Stimulated activated CD8-positive, alpha-beta memory T cell treated with anti-CD3 and anti-CD28 coated beads, Interleukin-7, amount 100 ng/mL, for 24 hours (primary cell): Measurements from ENCODE around the gene FKRP.
"Not testable (repeated sequence)": the region's sequence is repeated elsewhere in the genome, so short reads cannot be mapped to it uniquely, and the experiment has no call there.

Source experiments
- DNase-seq: peaks from one replicate; pipeline ENCODE4 v3.0.0-alpha.2; 2020; ENCODE audit warnings: low read depth

Gene FKRP

DNA sequence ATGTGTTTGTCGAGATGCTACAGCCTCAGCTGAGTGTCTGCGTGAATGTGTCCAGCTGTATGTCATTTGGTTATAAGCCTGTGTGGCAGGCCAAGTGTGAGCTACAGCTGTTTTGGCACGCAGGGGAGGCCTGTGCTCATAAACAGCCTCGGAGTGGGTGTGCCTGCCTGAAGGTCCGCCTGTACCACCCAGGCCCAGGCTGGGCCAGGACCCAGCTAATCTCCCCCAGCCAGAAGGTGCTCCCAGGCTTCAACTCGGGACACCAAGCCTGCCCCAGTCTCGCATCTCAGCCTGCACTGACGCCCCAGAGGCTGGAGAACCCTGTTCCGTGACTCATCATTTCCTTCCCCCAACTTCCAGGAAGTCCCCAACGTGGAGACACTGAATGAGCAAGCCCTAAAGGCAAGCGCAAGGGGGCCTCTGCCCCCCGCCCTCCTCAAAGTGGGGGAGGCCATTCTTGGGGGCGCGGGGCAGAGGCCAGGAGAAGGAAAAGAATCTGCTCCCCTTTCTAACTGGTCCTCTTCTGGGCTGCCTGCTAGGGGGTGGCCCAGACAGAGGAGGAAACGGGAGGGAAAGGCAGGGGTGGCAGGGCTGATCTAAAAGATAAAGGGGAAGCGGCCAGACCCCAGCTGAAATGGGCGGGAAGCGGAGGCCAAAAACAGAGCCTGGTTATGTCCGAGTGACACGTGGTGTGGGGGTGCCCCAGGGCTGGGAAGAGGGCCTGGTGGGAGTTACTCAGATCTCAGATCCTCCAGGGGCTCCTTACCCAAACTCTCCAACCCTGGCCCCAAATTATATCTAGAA, 40.6 kb downstream of the FKRP start:
- DNase-seq: peak; percentile 72

DNA sequence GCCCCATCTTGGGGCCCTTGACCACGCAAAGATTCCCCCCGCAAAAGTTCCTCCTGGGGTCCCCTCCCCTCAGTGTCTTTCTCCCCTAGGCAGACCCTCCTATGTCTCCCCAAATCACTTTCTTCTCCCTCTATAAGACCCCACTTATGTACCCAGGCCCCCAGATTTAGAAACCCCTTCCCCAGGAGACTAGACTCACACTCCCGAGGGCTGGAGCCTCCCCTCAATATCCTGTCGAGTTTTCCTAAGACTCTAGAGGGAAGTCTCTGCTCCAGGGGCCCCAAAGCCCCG, 41.1 kb downstream of the FKRP start:
- DNase-seq: no peak

DNA sequence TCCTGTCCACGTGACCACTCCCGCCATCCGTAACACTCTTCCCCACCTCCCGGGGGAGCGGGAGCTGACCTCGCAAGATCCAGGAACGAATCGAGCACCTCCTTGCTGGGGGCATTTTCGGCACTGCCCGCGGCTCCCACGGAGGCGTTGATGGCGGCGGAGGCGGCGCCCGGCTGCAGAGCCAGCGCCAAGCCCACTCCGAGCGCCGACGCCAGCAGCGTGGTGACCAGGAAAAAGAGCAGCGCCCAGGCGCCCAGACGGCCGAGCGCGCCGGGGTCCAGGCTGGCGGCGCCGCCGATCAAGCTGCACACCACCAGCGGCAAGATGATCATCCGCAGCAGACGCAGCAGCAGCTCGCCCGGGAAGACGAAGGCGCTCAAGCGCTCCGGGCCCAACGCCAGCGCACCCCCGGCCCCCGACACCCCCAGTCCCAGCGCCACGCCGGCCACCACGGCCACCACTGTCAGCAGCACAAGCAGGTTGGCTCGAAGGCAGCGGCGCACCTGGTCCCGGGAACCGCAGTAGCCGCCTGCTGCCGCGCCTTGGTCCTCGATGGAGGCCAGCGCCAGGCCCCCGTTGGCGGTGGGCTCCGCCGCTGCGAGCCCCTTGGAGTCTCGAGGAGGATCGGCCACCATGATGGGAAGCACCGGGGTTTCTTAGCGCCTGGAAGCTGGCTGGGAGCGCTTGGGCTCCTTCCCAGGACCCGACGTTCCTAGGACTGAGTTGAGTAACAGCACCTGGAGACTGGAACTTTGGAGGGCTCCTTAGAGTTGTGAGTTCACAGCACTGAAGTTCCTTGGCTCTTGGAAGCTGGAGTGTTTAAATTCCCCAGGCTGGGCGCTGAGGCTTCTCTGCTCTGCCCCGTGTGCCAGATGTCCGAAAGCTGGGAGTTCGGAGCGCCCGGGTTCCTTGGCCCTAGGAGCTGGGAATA, 41.7 kb downstream of the FKRP start:
- DNase-seq: no peak

DNA sequence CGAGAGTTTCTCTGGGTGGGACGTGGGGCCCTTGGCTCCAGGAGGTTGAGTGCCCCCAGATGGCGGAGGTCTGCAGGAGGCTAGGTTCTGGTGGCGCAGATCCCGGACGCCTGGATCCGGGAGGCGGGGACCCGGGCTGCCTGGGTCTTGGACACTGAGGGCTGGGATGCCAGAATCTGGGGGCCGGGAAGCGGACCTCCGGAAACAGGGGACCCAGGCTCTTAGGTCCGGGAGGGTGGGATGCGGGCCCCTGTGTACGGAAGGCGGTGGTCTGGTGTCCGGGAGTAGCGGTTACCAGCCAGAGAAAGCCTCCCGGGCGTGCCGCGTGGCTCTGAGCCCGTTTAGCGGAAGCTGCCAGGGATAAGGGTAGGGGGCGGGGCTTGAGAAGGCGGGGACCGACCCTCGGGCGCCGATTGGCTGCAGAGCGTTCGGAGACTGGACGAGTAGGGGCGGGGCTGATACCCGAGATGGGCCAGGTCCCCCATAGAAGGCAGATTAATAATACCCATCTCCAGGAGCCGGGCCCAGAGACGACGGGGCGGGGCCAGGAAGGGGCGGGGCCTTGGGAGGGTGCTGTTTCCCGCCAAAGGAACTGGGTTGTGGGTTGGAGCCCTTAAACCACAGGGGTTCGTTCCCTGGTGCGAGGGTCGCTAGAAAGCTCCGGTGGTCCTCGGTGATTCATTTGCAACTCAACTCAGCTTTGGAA, 42.6 kb downstream of the FKRP start, which contains the start of gene SLC1A5:
SLC1A5 (minus strand) TSS at position 333 of the 706 bp plus-strand sequence. CDS start 629 bp downstream, outside the sequence.
- peak; percentile 98 for DNase-seq

DNA sequence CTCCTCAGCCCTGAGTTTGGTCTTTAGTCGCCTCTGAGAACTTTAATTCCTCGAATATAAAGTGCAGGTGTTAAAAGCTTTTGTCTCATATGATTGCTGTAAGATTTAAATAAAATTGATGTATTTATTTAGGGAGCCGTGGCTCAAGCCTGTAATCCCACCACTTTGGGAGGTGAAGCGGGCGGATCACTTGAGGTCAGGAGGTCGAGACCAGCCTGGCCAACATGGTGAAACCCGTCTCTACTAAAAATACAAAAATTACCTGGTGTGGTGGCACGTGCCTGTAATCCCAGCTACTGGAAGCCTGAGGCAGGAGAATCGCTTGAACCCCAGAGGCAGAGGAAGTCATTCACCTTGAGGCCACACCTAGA, 43.1 kb downstream of the FKRP start:
- no peak for DNase-seq

DNA sequence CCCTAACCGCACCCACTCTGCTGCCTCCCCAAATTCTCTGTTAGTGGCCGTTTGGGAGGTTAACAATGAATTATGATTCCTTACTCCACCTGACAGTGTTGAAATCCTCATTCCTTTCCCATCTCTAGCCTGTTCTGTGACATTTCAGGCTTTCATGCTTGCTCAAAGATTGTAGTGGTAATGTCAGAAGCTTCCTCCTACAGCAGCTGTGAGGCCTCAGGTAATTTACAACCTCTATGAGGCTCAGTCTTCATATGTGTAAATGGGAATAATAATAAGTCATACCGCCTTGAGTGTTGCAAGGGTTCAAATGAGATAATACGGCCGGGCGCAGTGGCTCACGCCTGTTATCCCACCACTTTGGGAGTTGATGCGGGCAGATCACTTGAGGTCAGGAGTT, 43.5 kb downstream of the FKRP start:
- no peak for DNase-seq

DNA sequence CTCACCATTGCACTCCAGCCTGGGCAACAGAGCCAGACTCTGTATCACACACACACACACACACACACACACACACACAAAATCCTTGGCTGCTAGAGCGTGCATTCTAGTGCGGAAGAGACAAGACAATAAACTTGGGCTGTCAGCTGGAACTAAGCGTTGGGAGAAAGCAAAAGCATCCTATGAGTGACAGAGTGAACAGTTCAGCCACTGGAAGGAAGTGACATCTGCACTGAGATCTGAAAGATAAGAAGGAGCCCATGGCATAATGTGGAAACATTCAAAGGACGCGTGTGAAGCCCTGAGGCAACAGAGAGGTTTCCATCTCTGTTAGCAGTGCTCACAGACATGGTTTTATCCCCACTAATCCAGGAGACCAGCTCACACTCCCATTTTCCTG, 46.1 kb downstream of the FKRP start:
- DNase-seq: no peak

DNA sequence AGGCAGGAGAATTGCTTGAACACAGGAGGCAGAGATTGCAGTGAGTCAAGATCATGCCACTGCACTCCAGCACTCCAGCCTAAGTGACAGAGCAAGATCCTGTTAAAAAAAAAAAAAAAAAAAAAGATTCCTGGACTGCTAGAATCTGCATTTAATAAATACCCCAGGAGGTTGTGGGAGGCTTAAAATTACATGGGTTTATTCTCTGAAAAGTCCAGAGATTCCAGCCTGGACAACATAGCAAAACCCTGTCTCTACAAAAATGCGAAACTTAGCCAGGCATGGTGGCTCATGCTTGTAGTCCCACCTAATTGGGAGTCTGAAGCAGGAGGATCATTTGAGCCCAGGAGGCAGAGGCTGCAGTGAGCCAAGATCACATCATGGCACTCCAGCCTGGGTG, 52.0 kb downstream of the FKRP start:
- DNase-seq: no peak

DNA sequence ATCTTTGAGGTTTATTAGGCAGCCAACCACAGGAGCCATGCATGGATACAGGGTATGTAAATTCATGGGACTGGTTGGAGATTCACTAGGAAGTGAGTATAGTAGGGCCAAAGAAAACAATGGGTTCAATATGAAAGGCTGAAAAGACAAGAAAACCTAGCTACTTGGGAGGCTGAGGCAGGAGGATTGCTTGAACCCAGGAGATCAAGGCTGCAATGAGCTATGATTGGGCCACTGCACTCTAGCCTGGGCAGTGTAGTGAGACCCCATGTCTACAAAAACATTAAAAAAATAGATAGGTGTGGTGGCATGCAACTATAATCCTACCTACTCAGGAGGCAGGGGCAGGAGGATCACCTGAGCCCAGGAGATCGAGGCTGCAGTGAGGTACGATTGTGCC, 52.9 kb downstream of the FKRP start:
- no peak for DNase-seq

DNA sequence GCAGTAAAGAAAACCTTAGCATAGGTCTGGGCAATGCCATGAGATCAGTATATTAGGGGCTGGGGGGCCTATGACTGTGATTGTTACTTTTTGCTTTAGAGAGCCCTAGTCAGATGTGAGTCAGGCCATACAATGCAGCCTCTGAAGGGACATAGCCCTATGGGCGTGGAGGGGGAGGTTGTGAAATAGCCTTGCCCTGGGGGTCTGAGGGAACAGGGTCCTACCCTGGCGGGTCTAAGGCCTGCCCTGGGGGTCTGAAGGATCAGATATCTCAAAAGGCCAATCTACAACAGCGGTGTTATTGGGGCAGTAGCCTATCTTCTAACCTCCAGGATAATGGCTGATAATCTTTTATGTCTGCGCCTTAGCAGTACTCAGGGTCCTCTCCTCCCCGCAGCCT, 56.3 kb downstream of the FKRP start:
- DNase-seq: no peak

DNA sequence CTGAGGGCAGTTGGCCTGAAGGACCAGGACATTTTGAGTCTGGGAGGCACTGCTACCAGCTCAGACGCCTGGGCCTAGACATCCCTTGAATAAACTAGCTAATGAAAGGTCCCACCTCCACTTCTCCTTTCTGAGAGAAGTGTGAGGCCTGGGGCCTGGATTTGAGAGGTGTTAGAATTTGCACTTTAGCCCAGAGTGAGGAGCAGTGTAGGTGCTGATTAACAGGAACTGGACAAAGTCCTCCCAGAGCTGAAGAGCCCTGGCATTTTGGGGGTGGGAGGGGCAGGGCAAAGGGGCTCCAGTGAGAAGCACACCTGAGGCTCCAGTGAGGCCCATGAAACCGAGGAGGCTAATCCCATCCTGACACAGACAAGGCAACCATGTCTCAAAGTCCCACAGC, 57.7 kb downstream of the FKRP start:
- DNase-seq: no peak

DNA sequence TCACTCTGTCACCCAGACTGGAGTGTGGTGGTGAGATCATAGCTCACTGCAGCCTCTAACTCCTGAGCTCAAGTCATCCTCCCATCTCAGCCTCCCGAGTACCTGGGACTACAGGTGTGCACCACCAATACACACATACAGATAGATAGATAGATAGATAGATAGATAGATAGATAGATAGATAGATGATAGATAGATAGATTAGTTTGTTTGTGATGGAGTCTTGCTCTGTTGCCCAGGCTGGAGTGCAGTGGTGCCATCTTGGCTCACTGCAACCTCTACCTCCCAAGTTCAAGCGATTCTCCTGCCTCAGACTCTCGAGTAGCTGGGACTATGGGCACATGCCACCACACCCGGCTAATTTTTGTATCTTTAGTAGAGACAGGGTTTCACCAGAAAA, 58.6 kb downstream of the FKRP start:
- DNase-seq: not testable (repeated sequence)

DNA sequence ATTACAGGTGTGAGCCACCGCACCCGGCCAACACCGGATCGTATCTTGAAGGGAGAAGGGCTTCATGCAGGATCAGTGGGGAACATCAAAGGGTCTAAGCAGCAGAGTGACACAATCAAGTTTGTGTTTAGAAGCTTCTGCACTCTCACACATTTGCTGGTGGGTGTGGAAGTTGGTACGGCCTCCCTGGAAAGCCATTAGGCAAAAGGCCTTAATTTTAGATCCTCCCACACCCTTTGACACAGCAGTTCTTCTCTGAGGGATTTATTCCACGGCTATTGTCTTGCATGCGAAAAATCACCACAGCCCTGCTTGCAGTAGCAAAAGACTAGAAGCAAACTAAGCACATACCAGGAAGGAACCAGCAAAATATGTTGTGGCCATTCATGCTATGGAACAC, 60.8 kb downstream of the FKRP start:
- DNase-seq: no peak
